Amygdala (tissue), 56 donors: ENCODE measurements around the gene KCND2.

ENCODE experiments used
- DNase-seq, 56 donors: peaks; one replicate each; lab custom pipeline; 2025; lab: John Stamatoyannopoulos, UW

KCND2 gene

GRCh38 chr7:120405652-120406051, 132.7 kb downstream of the KCND2 start:
- no peak for DNase-seq

- DNase-seq: no peak
Measured at GRCh38 chr7:120407010-120407409, 134.0 kb downstream of the KCND2 start.

DNA sequence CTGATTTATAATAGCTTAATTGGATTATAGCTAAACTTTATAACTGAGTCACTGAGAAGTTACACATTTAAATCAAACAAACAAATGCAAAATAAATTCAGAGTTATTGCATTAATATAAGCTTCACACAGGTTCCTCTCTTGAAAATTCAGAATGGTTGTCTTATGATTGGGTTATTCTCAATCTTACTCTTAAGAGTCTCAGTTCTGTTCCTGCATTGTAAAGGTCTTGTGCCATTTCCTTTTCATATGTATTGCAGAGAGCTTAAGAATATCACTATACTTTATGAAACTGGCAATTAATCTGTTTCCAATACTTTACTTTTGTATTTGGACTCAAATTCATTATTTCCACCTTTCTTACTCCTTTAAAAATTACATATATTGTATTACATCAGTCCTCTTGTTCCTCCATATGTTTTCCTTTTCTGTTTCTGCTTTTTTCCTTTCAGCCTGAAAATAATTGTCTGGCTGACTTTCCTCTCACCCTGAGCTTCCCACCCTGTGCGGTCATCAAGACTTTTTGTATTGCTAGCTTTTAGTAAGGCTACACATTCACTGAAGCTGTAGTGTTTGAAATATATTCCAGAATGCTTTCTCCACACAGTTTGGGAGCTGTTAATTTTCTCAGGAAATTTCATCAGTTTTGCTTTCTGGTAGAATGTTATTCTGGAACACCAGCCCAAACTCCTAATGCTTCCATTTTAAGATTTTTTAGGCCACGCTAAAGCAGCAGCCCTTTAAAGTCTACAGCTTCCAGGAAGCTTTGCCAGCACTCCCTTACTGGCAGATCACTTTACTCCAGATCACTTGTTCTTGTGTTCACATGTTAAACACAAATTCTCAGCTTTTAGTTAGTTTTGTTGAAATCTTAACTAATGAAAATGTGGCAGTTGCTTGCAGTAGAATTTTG, 139.4 kb downstream of the KCND2 start:
- no peak for DNase-seq

DNA sequence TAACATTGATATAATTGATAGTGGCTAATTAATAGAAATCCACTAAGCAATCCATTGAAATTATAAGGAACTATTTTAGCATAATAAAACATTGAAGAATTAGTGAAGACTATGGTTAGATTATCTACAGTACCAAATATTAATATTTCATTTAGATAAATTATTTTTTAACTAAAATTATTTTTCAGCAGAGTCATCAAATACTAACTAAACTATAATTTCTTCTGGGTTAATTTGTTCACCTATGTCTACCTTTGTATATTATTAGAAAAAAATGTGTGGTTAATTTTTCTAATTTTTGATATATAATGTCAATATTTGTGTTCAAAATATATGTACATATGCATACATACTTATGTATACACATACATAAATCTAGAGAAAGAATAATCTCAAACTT, 140.2 kb downstream of the KCND2 start:
- DNase-seq: no peak

DNA sequence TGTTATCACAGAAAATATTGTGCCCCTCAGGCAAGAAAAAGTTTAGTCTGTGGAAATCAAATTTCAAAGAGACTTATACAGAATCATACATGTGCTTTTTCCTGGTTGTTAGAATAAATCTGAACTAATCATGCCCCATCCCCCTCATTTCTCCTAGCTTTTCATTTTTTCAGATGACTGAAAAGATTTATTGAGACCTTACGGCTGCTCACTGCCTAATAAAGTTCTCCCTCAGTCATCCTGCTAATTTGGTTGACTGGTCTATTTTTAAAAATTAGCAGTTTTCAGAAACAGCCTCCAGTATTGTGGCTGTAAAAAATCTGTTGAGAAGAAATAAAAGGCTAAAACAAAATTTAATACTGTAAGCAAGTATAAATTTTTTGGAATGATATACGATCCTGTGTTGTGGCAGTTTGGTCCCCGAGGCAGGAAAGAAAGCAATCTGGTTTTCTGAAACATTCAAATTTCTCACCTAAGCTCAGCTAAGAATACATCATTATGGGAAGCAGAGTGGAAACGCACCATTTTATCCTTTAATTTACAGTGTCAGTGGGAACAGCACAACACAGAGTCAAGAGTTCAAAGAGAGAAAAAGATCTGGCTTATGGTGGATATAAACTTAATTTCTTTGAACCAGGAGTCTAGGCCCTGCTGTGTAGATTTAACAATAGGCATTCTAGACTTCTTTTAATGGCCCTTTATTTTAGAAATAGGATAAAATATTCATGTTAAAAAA, 144.4 kb downstream of the KCND2 start:
- no peak for DNase-seq

DNA sequence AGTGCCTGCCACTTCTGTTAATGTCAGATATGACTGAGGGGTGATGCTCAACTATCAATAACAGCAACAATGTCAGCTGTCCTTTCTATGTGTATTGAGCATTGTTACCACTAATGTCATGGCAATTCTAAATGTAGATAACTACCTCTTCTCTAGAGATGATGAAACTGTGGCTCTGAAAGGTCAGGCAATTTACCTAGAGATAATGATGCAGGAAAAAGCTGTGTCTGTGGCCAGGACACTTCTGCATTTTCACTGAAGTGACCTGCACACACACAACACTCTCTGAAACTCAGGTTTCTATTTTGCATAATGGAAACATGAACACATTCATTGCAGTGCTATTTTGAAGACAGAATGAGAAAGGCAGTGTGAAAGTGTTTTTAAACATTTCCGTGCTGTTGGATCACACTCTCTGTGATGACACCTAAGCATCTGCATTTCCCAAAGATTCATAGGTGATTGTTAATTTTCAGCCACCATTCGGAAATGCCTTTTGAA, 148.2 kb downstream of the KCND2 start:
- DNase-seq: no peak

GRCh38 chr7:120431016-120431415, 158.0 kb downstream of the KCND2 start:
- DNase-seq: no peak

- DNase-seq: no peak
Measured at GRCh38 chr7:120436487-120437060, 163.6 kb downstream of the KCND2 start.

- no peak for DNase-seq
Measured at GRCh38 chr7:120441850-120442249, 168.9 kb downstream of the KCND2 start.

DNA sequence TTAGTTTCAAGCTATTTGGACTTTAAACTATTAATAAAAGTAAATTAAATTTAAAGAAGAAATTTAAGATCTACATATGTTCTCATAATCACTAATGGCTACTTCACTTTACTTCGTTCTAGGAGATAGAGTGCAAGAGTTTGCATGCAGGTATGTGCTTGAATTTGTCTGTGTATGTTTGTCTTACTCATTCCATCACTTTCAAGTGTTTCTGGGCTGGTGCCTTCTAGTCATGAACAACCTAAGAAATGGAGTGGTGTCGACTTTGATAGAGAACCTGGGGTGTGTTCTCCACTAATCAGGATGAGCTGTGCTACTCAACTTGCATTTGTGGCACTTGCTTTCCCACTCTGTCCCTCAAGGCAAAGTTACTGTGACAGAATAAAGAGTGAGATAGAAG, 169.9 kb downstream of the KCND2 start:
- DNase-seq: no peak

GRCh38 chr7:120444650-120445049, 171.7 kb downstream of the KCND2 start:
- no peak for DNase-seq

GRCh38 chr7:120445276-120445675, 172.3 kb downstream of the KCND2 start:
- no peak for DNase-seq

DNA sequence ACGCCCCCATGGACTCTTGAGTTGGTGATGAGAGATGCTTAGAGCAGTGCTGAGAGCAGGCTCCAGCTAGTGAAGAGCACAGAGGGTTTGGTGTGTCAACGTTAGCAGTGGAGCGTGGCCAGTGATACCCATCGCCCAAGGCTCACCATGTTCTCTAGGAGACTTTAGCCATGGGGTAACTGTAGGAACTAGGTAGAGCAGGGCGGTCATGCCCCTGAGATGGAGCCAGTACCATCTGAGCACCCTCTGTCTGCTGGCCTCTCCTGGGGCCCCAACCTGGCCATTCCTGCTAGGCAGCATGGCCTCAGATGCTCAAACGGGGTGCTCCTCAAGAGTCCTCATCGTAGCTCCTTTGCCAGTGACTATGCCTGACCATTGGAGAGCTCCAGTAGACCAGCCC, 179.7 kb downstream of the KCND2 start:
- no peak for DNase-seq

DNA sequence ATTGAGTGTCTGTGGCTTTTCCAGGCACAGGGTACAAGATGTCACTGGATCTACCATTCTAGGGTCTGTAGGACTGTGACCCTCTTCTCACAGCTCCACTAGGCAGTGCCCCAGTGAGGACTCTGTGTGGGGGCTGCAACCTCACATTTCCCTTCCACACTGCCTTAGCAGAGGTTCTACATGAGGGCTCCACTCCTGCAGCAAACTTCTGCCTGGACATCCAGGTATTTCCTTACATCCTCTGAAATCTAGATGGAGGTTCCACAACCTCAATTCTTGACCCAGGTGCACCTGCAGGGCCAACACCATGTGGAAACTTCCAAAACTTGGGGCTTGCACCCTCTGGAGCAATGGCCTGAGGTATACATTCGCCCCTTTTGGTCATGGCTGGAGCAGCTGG, 183.7 kb downstream of the KCND2 start:
- no peak for DNase-seq

GRCh38 chr7:120460949-120461348, 188.0 kb downstream of the KCND2 start:
- DNase-seq: peak in 1 of 56 donors; percentile 5

DNA sequence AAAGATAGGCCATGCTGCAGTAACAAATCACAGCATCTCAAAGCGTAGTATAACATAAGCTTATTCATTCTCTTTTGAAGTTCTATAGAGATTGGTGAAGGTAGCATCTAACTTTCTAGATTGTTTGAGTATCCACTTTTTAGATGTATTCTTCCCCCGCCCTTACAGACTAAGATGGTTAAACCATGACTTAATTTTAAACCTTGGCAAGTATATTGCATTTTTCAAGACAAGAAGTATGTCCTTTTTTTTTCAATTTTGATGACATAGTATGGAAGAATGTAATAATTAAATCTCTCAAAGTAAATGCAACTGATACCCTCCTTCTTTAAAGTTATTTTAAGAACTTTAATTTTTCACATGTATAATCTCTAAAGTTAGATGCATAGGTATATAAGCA, 190.0 kb downstream of the KCND2 start:
- no peak for DNase-seq

DNA sequence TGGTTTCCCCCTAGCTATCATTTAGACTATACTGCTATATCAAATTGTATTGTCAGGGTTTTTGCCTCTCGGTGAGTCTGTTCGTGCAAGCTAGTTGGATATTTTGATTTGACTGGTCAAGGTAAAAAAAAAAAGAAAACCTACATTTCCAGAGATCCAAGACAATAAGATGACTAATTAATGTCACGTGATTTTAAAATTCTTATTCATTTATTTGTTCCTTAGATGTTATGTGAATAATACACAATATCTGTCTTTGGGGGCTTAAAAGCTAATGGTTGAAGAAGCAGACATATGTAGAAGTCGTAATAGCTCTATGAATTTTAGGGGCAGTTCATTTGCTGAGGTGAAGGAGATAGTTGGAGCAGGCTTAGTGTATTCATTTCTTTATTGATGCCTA, 191.1 kb downstream of the KCND2 start:
- no peak for DNase-seq

GRCh38 chr7:120467676-120468075, 194.7 kb downstream of the KCND2 start:
- DNase-seq: no peak

GRCh38 chr7:120468611-120469010, 195.6 kb downstream of the KCND2 start:
- DNase-seq: no peak

DNA sequence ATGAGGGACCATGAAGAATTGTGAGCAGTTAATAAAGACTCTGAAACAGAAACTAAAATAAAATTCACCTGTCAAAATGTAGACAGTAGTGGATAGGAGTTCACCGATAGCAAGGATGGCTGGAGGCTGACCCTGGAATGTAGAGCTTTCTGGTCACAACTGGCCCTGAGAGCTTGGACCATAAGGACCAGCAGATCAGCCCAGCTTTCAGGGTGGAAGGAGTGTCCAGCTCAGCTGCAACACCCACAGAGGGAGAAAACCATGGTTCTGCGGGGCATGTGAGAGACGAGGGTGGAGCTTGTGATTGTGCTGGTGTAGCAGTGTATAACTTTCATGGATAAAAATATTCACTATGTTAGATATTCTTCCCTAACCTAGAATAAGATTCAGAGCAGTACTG, 199.9 kb downstream of the KCND2 start:
- peak in 2 of 56 donors; percentile 0 to 1 for DNase-seq

DNA sequence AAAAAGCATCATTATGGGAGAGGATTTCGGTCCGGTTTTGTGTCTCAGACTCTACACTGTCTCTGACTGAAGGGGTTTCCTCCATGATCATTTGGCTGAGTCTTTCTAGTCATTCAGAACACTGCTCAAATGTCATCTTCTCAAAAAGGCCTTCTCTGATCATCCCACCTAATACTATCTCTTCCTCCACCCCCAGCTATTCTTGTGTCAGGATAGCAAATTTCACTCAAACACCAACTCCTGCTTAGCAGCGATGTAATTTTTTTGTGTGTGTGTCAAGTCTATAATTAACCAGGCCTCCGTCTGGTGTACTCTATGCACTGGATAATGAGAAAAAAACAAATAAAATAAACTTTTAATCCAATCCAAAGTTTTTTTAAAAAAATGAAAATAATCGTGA, 200.4 kb downstream of the KCND2 start:
- no peak for DNase-seq
